ENCODE data around the gene OR10J1. TPM values are rescaled to one million over a fixed set of nuclear protein-coding genes. Genes with fewer than 3 reads are reported as not detected.

The OR10J1 gene
- total RNA-seq, 1 donor from 2014 or later, result not detected

Other genes with a start within 250 kb of the OR10J1 start
- 23.3 TPM for gene ACKR1, start 234.8 kb upstream of the OR10J1 start, total RNA-seq
- gene FCER1A, start 137.4 kb upstream of the OR10J1 start, total RNA-seq, result 1.1 TPM
- not detected for gene OR10J4, start 7.5 kb upstream of the OR10J1 start, total RNA-seq
- not detected for gene OR10J5, start 96.3 kb downstream of the OR10J1 start, total RNA-seq
- gene APCS, start 148.1 kb downstream of the OR10J1 start, total RNA-seq, result 54.7 TPM